ENCODE results near the gene FPGT. TPM values are rescaled to one million over a fixed set of nuclear protein-coding genes. Genes with fewer than 3 reads are reported as not detected.
"Not testable (repeated sequence)": the region's sequence is repeated elsewhere in the genome, so short reads cannot be mapped to it uniquely, and the experiment has no call there.

Gene FPGT
- total and polyA plus RNA-seq, 2 donors, result 9.0 to 15.2 TPM

DNA sequence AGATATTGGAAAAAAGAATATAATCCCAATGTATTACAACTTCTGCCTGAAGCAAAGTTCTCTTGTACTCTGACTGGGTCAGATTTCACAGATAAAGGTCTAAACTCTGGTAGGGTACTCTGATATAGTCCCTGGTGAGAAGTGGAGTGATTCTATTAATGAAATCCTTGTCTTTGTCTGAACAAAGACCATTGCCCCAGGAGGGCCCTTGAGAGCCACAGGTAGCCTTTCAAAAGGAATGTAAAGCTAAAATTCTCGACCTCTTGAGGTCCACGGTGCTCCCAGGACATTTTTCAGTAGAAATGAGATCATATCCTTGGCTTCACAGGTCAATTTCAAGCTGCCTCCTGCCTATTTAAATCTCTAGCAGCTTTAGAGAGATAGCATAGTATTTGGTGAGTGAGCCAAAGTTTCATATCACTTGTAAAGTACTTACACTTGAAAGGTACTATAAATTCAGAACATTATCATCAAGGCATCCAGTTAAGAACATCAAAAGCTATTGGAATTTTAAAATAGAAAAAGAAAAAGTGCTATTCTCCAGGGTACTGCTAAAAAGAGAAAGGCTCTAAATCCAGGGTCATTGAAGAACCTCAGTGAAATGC, 47.2 kb downstream of the FPGT start:
- Histone ChIP-seq H3K4me3 (ENCODE audit: low read length in 2 of 2) (no peak overlapping the region), H3K4me1 (ENCODE audit: control insufficient read depth in 2 of 2, insufficient read depth in 2 of 2, low read length in 2 of 2) (no peaks in the 10 kb centered on the region), H3K36me3 (ENCODE audit: control insufficient read depth in 2 of 2, insufficient read depth in 2 of 2, low read length in 1 of 2) (no peaks in the 10 kb centered on the region), H3K27me3 (ENCODE audit: control insufficient read depth in 2 of 2, insufficient read depth in 1 of 2, low read length in 1 of 2) (no peaks in the 10 kb centered on the region), H3K9me3 (ENCODE audit: control insufficient read depth in 2 of 2, insufficient read depth in 1 of 2, low read length in 1 of 2) (peaks cover 3 to 6% of the 10 kb centered on the region in 2 donors), H3K27ac (ENCODE audit: low read depth in 1 of 2, low read length in 1 of 2) (no peak overlapping the region)
- DNase-seq (ENCODE audit: low read depth in 6 of 9, low spot score in 9 of 9), result no peak
- 22% methylated on average over 2 of the region's 2 CpGs for WGBS

DNA sequence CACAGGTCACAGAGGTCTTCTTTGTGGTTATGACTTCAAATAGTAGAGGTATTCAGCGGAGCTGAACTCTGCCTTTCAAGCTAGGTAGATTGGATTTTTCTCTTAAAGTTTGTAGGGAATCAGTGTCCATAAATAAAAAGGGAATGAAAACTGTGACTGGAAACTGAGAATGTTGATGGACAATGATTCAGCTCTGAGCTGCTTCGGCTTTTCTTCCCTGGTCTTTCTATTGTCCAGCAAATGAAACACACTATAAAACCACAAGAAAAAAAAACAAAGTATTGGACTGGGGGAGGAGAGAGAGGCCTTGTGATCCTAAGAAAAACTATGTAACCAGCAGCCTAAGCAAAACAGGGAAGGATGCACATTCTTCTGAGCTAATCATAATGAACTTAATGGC, 48.3 kb downstream of the FPGT start:
- H3K4me3 ChIP-seq (ENCODE audit: low read length in 2 of 2), result no peak overlapping the region
- H3K4me1 ChIP-seq (ENCODE audit: control insufficient read depth in 2 of 2, insufficient read depth in 2 of 2, low read length in 2 of 2), result no peaks in the 10 kb centered on the region
- H3K27ac ChIP-seq (ENCODE audit: low read depth in 1 of 2, low read length in 1 of 2), result no peak overlapping the region
- no peaks in the 10 kb centered on the region for H3K27me3 ChIP-seq (ENCODE audit: control insufficient read depth in 2 of 2, insufficient read depth in 1 of 2, low read length in 1 of 2)
- H3K9me3 ChIP-seq (ENCODE audit: control insufficient read depth in 2 of 2, insufficient read depth in 1 of 2, low read length in 1 of 2), result peaks cover 3 to 6% of the 10 kb centered on the region in 2 donors
- 90% methylated on average over 2 of the region's 2 CpGs for WGBS
- no peak for DNase-seq (ENCODE audit: low read depth in 6 of 9, low spot score in 9 of 9)
- H3K36me3 ChIP-seq (ENCODE audit: control insufficient read depth in 2 of 2, insufficient read depth in 2 of 2, low read length in 1 of 2), result no peaks in the 10 kb centered on the region

DNA sequence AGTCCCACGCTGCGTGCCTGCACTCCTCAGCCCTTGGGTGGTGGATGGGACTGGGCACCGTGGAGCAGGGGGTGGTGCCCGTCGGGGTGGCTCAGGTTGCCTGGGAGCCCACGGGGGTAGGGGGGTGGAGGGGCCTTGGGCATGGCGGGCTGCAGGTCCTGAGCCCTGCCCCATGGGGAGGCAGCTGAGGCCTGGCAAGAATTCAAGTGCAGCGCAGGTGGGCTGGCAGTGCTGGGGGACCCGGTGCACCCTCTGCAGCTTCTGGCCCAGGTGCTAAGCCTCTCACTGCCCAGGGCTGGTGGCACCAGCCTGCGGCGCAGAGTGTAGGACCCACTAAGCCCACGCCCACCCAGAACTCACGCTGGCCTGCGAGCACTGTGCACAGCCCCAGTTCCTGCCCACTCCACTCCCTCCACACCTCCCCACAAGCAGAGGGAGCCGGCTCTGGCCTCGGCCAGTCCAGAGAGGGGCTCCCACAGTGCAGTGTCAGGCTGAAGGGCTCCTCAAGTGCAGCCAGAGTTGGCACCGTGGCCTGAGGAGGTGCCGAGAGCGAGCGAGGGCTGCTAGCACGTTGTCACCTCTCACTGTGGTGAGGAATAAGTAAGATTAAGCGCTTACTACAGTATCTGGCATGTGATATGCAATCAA, 50.0 kb downstream of the FPGT start:
- 93% methylated on average over 22 of the region's 22 CpGs for WGBS
- Histone ChIP-seq H3K9me3 (ENCODE audit: control insufficient read depth in 2 of 2, insufficient read depth in 1 of 2, low read length in 1 of 2) (peaks cover 3 to 6% of the 10 kb centered on the region in 2 donors), H3K4me1 (ENCODE audit: control insufficient read depth in 2 of 2, insufficient read depth in 2 of 2, low read length in 2 of 2) (no peaks in the 10 kb centered on the region), H3K27me3 (ENCODE audit: control insufficient read depth in 2 of 2, insufficient read depth in 1 of 2, low read length in 1 of 2) (no peaks in the 10 kb centered on the region), H3K4me3 (ENCODE audit: low read length in 2 of 2) (no peak overlapping the region), H3K27ac (ENCODE audit: low read depth in 1 of 2, low read length in 1 of 2) (no peak overlapping the region), H3K36me3 (ENCODE audit: control insufficient read depth in 2 of 2, insufficient read depth in 2 of 2, low read length in 1 of 2) (no peaks in the 10 kb centered on the region)
- no peak for DNase-seq (ENCODE audit: low read depth in 6 of 9, low spot score in 9 of 9)

DNA sequence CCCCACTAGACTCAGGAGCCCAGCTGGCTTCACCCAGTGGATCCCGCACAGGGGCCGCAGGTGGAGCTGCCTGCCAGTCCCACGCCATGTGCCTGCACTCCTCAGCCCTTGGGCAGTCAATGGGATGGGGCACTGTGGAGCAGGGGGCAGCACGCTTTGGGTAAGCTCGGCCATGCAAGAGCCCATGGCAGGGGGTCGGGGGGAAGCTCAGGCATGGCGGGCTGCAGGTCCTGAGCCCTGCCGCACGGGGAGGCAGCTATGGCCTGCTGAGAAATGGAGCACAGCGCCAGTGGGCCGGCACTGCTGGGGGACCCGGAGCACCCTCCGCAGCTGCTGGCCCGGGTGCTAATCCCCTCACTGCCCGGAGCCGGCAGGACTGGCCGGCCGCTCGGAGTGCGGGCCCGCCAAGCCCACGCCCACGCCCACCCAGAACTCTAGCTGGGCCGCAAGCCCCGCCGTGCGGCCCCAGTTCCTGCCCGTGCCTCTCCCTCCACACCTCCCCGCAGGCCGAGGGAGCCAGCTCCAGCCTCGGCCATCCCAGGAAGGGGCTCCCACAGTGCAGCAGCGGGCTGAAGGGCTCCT, 55.3 kb downstream of the FPGT start:
- H3K27me3 ChIP-seq (ENCODE audit: control insufficient read depth in 2 of 2, insufficient read depth in 1 of 2, low read length in 1 of 2); DNase-seq (ENCODE audit: low read depth in 6 of 9, low spot score in 9 of 9); H3K4me1 ChIP-seq (ENCODE audit: control insufficient read depth in 2 of 2, insufficient read depth in 2 of 2, low read length in 2 of 2); H3K4me3 ChIP-seq (ENCODE audit: low read length in 2 of 2); H3K27ac ChIP-seq (ENCODE audit: low read depth in 1 of 2, low read length in 1 of 2); H3K36me3 ChIP-seq (ENCODE audit: control insufficient read depth in 2 of 2, insufficient read depth in 2 of 2, low read length in 1 of 2); H3K9me3 ChIP-seq (ENCODE audit: control insufficient read depth in 2 of 2, insufficient read depth in 1 of 2, low read length in 1 of 2): not testable (repeated sequence)
- 91% methylated on average over 32 of the region's 32 CpGs for WGBS

Other genes starting within 250 kb of the FPGT start
- 1.4 TPM for gene LRRIQ3, start 66 bp upstream of the FPGT start, total RNA-seq
- 1.3 TPM for gene LRRIQ3, start 66 bp upstream of the FPGT start, polyA plus RNA-seq
- gene TNNI3K, start 37.1 kb downstream of the FPGT start, total RNA-seq, result 0.61 TPM
- 0.94 TPM for gene TNNI3K, start 37.1 kb downstream of the FPGT start, polyA plus RNA-seq

Data from thymus (tissue), 11 donors.